Stimulated activated CD8-positive, alpha-beta memory T cell treated with anti-CD3 and anti-CD28 coated beads, Interleukin-7, amount 100 ng/mL, for 24 hours (primary cell): ENCODE measurements around the gene YKT6.
"Not testable (repeated sequence)": the region's sequence is repeated elsewhere in the genome, so short reads cannot be mapped to it uniquely, and the experiment has no call there.

Experiments used
- DNase-seq: peaks from one replicate; pipeline ENCODE4 v3.0.0-alpha.2; 2020; ENCODE audit warnings: low read depth

Gene YKT6

DNA sequence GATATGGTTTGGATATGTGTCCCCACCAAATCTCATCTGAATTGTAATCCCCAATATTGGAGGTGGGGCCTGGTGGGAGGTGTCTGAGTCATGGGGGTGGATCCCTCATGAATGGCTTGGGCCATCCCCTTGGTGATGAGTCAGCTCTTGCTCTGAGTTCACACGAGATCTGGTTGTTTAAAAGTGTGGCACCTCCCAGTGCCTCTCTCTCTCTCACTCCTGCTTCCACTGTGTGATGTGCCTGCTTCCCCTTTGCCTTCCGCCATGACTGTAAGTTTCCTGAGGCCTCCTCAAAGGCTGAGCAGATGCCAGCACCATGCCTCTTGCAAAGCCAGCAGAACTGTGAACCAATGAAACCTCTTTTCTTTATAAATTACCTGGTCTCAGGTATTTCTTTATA, 6.7 kb upstream of the YKT6 start:
- DNase-seq: peak; percentile 17

DNA sequence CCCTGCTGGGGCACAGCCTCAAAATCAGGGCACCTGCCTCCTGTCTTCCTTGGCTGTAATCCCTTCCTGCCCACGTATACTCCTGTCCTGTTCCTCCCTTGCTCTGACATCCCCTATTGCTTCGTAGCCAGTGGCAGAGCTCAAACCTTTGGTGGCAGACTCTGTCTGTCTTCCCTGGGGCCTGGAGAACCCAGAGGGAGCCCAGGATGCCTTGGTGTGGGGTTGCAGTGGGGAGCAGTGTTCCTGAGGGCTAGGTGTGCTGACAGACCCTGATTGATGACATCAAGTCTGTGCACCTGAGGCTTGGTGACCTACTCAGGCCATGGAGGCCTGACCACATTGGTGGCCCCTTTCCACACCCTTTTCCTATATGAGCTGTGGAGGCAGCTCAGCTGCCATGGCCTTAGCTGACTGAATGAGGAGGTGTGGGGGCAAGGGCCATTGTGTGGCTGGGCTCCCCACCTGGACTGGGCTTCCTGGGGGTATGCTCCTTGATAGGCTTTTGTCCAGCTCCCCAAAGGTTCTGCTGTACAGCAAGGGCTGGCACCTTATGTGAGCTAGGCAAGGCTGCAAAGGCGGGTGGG, 6.1 kb upstream of the YKT6 start:
- no peak for DNase-seq

DNA sequence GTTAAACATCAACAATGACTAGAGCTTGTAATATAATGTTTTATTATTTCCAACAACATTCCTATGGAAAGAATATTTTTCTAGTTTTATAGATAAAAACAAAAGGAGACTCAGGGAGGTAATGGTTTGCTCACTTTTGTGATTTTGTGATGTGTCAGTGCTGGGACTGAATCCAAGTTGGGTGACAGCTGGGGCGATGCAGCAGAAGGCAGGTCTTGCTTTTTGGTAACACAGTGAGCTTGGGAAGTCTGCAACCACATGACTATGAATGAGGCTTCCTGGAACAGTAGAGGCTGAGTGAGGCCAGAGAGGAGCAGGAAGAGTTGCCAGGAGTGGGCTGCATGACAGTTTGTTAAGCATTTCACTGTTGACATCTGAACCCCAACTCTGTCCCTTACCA, 4.9 kb upstream of the YKT6 start:
- DNase-seq: no peak

DNA sequence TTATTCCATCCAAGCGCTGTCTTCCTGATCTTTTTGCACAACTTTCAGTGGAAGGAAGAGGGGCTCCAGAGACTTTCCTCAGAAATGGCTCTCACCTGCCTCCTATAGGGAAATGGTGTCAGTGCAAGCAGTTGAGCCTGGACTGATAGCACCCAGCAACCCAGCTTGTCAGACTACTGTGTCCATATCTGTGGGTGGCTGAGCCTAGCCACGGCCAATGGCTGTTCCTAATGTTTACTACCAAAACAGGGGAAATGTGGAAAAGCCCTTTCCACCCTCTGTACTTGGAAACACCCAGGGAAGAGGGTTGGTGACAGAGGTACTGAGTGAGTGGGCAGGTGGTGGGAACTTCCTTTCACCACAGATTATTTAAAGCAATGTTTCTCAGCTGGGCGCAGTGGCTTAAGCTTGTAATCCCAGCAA, 4.3 kb upstream of the YKT6 start:
- DNase-seq: no peak

DNA sequence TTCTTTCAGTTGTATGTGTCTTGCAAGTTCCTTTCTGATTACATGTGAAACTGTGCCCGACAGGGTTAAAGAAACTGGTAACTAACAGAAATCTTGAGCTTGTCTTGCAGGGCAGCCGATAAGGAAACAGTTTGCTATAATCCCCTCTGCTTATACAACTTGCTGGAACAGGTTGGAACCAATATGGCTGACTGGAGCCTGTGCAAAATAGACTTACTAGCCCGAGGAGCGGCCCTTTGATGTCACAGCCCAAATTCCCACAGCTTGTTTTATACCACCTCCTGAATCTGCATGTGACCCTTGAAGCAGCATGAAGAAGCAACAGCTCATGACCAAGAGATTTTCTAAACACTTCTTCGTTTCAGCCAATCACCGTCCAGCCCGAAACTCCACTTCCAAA, 3.3 kb upstream of the YKT6 start:
- no peak for DNase-seq

DNA sequence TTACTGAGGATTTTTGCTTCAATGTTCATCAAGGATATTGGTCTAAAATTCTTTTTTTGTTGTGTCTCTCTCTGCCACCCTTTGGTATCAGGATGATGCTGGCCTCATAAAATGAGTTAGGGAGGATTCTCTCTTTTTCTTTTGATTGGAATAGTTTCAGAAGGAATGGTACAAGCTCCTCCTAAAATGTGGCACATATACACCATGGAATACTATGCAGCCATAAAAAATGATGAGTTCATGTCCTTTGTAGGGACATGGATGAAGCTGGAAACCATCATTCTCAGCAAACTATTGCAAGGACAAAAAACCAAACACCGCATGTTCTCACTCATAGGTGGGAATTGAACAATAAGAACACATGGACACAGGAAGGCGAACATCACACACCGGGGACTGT, 615 bp upstream of the YKT6 start:
- DNase-seq: not testable (repeated sequence)

DNA sequence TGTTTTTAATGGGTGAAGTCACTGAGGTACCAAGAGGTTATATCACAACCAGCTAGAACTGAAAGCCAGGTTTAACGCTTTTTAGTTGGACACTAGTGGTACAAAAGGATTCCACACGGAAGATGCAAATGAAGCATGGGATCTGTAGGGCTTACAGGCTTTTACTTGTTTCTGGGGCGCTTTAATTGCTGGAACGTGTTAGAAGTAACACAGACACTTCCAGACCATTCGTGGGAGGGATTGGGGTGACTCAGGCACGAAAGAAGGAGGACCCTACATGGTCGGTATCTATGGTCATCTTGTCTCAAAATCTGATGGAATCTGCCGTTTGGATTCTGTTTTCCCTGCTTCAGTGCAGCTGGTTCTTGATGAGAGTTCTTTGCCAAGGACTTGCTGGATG, 1.0 kb downstream of the YKT6 start:
- no peak for DNase-seq

DNA sequence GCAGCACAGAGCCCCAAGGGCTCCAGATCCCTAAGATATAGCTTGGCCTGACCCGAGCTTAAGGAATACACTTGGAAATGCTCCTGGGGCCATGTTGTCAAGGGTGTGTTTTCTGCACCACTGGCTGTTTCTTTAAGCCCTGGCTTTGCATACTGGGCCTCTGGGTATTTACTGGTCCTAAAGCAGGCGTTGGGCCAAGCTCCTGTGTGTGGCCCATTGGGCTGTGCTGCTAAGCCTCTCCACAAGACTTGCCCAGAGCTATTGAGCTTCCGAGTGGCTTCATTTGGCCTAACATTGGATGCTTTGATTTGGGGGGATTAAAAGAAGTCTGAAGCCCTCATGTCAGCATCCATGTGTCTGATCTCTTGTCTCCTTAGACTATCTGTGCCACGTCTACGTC, 5.2 kb downstream of the YKT6 start:
- DNase-seq: no peak

DNA sequence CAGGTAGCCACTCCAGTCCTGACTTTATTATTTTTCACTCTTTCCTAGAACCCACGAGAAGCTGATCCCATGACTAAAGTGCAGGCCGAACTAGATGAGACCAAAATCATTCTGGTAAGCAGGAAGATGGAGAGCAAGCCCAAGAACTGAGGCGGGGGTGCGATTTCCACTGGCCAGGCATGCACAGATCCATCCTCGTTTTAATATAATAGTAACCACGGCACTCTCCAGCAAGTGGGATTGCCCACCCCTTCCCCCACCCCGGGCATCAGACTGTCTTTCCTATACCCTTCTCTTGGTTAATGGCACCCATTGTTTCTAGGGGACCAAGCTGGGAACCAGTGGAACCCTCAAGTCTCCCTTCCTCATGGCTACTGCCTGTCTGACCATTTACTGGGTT, 7.3 kb downstream of the YKT6 start:
- no peak for DNase-seq

DNA sequence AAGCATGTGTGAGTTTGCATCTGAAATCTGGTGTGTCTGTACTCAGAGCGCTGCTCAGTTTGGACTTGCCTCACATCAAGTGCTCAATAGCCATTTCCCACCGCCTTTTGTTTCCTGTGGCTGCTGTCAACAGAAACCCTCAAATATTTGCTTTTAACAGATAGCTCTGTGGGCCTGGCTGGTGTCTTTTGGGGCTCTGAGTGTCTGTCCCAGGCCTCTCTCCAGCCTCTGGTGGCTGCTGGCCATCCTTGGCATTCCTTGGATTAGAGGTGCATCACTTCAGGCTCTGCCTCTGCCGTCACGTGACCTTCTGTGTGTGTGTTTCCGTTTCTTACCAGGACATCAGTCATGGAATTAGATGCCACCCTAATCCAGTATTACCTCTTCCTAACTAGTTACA, 9.3 kb downstream of the YKT6 start:
- no peak for DNase-seq

DNA sequence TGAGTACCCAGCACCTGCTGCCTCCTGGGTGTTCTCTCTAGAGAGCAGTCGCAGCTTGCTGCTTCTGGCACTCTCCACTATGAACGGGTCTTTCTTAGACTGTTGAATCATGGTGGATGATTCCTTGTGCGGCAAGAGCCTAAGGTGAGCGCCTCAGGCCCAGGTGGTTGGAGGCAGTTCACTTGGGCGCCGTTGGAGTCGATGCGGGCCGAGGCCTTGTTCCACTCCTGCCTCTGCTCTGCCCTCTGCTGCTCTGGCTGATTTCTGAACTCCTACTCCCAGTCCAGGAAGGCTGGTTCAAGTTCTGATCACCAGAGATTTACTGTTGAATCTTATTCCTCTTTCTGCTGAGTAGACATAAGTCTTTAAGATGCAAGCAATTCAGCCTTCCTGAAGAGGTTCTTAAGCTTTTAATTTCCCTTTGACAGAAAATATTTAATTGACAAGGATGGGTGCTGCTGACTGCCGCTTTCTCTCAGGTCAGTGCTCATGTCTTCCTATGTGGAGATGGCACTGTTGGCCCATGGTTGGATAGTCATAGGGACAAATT, 10.4 kb downstream of the YKT6 start:
- no peak for DNase-seq

DNA sequence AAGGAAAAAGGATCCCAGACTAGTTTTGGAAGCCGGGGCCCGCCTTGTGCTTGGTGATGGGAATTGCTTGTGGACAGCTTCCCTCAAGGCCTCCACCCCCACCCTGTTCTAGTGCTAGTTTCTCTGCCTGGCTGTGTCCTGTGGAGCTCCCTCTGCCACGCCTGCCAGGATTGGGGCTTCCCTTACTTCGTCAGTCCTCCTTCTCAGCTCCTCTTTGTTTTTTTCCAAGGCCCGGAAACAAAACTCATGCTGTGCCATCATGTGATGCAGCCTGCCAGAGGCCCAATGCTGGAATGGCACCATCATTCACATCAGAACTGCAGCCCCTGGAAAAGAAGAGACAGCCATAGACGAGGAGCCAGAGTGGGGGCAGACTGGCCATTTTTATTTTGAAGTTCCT, 11.2 kb downstream of the YKT6 start:
- no peak for DNase-seq

DNA sequence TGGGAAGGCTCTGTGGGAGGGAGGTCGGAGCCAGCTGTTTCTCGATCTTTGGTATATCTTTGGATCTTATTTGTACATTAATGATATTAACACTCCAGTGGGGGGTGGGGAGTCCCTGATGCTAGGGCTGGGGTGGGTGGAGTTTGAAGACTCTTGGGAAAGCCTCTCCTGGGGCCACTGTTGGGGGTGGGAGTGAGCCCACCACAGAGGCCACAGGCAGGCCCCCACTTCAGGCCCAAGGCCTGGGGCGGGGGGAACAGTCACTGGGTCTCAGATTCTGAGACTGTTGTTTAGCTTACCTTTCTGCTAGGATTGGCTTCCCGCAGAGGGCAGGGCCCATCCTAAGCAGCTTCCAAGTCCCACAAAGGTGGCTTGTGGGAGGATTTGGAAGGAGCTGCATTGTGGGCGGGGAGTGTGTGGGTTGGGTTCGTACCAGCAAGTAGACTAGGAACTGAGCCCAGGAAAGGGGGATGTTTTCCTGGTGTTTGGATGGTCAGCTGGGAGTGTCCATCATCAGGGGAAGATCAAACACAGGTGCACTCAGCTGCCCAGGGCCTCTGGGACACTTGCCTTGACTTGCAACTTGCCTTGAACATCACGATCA, 11.9 kb downstream of the YKT6 start:
- no peak for DNase-seq

DNA sequence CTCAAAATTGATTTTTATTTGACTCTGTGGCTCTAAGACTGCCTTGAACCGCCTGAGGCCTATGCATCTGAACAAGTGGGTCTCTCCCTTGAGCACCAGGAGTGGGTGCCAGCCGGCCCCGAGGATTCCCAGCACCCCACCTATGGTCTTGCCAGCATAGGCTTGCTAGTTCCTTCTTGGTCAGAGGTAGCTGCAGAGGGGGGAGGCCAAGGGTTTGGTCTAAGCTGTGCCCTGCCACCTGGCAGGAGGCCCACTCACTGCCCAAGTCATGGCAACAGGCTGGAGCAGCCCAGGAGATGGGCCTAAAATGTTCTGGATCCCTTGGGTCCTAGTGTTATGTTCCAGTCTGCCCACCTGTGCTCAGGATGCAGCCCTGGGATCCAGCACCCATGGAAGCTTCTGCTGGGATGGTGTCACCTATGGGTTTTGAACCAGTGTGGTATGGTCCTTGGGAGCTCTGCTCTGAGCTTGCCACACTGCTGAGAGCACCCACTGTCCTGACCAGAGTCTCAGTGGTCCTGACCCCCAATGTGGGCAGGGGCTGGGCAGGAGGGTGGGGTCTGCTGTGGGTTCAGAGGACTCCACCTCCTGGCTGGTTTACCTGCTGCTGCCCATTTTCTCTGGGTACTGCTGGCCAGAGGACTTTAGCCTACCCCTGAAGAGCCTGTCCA, 12.6 kb downstream of the YKT6 start:
- DNase-seq: no peak

DNA sequence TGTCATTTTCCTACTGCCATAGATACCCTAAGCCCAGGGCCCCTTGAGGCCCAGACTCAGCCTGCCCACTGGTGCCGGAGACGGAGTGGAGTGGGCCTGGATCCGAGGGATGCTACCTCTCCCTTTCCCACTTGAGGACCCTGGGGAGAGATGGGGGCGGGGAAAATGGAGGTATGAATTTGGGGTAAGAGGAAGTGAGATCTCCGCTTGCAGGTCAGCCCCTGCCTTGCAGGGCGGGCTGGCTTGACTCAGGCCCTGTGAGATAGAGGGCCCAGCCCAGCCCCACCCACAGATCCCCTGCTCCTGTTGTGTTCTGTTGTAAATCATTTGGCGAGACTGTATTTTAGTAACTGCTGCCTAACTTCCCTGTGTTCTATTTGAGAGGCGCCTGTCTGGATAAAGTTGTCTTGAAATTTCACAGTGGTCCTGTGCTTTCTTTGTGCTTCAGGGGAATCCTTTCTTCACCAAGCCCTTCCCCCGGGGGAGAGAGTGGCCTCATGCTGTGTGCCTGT, 13.2 kb downstream of the YKT6 start:
- no peak for DNase-seq

DNA sequence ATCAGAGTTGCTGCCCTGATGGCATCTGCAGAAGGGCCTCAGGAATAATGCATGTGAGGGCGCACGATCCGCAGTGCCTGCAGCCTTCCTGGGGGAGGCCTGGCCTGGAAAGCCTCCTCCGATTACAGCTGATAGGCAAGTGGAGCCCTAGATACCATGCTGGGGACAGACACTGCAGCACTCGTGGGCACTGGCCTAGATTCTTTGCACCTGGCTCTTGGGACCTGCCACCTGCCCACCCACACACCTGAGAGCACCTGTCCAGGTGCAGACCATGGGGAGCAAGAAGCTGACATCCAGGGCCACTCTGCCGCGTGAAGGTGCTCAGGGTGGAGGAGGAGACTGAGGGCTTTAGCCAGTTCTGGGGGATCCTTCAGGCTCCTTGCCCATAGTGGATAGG, 14.8 kb downstream of the YKT6 start:
- no peak for DNase-seq

DNA sequence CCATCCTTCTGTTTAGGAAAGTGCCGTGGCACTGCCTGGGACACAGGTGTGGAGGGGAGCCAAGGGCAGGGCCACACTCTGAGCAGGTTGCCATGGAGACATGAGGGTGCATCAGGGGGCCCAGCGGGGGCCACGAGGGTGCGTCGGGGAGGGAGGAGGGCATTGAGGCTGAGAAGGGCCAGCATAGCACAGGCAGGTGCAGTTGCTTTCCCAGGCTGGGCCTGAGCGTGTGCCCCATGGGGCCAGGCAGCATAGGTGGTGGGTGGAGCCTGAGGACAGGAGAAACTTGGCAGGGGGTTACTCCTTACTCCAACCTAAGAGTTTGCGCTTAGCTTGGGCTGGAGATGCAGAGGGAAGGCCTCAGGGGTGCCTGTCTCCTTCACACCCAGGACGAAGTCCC, 15.2 kb downstream of the YKT6 start:
- DNase-seq: no peak

DNA sequence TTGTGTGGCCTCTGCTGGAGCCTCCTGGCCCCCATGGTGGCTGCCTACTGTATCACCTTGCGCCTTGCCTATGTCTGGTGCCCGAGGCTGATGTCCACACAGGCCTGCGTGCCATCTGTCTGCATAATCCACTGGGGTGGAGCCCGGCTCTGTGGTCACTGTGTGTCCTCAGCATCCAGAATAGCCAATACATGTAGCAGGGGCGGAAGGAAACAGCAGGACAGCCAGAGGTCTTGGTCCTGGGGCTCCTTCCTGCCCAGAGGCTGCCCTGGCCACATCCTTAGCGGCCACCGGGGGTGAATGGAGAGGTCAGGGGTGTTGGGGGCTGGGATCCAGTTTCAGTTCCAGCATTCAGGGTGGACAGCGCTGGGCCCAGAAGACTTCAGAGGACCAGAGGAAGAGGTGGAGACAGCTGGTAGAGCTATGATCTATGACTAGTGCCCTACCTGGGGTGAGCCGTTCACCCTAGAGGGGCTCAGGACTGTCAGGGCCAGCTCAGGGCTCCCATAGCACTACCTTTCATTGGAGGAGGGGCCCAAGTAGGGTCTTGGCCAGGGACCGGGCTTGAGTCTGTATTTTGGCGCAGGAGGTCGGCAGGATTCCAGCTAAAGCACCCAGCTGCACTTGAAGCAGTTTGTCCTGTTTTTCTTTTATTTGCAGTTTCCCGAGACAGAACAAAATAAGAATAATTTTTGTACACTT, 15.9 kb downstream of the YKT6 start:
- no peak for DNase-seq

DNA sequence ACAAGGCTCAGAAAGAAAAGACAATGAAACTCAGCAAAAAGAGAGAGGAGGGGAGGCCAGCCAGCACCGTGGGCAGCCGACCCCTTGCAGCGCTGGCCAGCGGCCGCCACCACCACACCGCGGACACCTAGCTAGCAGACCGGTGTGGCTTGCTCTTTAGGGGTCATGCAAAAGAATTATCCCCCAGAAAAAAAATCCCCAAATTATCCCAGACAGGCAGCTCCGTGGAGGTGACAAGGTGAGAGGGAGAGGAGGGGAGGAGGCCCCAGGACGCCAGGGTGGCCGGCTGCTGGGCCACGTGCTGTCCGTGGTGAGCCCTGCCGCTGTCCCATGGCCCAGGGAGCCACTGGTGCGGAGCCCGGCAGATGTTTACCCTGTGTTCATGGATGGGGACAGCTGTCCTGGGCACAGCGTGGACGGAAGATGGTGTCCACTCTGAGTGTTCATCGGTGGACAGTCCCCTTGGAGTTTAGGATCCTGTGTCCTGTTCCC, 16.5 kb downstream of the YKT6 start:
- DNase-seq: no peak

DNA sequence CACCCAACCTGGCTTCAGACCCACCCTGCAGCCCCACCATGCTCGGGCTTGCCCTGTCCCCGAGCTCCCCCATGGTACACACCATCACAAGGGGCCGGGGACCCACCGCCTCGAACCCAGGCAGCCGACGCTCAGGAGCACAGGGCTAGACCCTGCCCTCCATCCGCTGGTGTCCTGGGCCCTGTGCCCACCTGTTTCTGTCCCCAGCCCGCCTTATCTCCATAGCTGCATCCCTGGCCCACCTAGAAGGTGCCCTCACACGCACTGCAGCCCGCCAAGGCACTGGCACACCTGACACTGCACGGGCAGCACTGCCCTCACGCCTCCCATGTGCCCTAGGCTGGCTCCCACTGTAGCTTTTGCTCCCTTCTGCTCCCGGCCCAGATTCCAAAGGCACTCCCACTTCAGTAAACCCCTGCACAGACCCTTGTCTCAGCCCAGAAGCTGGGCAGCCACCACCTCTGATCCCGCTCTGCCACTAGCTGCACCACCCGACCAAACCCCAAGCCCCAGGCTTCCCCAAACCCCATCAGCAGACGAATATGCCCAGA, 17.1 kb downstream of the YKT6 start:
- DNase-seq: no peak

DNA sequence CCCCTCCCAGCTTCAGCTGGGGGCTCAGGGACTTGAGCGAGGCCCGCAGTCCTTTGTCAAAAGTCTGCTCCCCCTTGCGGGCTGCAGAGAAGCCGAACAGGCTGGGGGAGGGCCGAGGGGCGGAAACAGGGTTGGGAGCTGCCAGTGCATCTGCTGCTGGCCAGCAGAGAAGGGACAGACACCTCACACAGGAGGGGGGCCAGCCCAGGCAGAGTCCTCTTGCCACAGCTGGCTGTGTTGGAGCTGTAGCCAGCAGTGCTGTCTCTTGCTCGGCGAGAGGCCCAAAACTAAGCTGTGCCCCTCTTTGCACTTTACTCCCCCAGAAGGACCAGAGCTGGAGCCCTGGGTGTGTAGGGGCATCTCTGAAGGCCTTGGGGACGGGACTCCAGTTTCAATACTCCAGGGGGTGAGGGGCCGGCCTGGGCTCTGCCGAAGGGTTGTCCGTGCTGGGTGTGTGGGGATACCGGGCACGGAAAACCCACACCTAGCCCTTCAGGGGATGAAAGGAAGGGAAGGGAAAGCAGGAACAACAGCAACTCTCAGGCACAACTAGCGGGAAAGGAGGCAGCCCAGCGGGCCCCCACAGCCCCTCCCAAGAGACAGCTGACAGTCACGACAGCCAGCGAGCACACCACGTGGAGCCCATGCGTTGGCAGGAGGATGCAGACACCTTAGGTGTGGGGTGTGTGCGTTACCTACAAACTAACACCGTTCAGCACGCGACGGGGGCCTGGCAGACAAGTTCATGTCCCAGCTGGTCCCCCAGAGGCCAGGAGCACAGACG, 17.8 kb downstream of the YKT6 start:
- no peak for DNase-seq
